B cell (primary cell): Measurements from ENCODE around the gene SCMH1. TPM values are rescaled to one million over a fixed set of nuclear protein-coding genes. Genes with fewer than 3 reads are reported as not detected.

ENCODE experiments used
- ATAC-seq: fragments of 200-7000 bp; cut with Tn5 transposase; one replicate; pipeline ENCODE4 v1.10.0; 2021; ENCODE audit warnings: low read depth, mild to moderate bottlenecking, moderate number of reproducible peaks, moderate library complexity
- CTCF ChIA-PET: fragments of 350-600 bp; sonication (Branson Sonifier 250); formaldehyde crosslinking; loops from one replicate; lab custom pipeline; 2021; ENCODE audit warnings: antibody characterized with exemption, inconsistent platforms; lab: Charles Lee
- POLR2A ChIA-PET: fragments of 350-600 bp; sonication (Branson Sonifier 250); formaldehyde crosslinking; loops from one replicate; lab custom pipeline; 2021; ENCODE audit warnings: antibody characterized with exemption; lab: Charles Lee
- DNase-seq: peaks from one replicate; pipeline ENCODE4 v3.0.0; 2013
- H2AFZ ChIP-seq: 2 replicates; pipeline ENCODE4 v1.6.1; 2012; ENCODE audit warnings: mild to moderate bottlenecking, low read depth, low read length; ENCODE audit not compliant: insufficient read depth, poor library complexity, severe bottlenecking
- H3K27ac ChIP-seq, 2 donors: 1 replicate in 1 of 2; 2 replicates in 1 of 2; pipeline ENCODE4 v1.5.1; 2012 to 2013; ENCODE audit warnings: low read length in 2 of 2, mild to moderate bottlenecking in 2 of 2, moderate library complexity in 1 of 2
- H3K27me3 ChIP-seq, 4 experiments: fragments of 200-600 bp in 1 of 4; sonication (generic) in 1 of 4; replicated peaks in 1 of 4; 1 replicate in 2 of 4; 2 replicates in 2 of 4; pipeline versions ENCODE4 v1.6.1 to v1.7.0; 2013 to 2016; ENCODE audit warnings: low read length in 3 of 4, mild to moderate bottlenecking in 2 of 4, mixed read lengths in 1 of 4, moderate library complexity in 1 of 4; ENCODE audit not compliant: insufficient read depth in 4 of 4, control insufficient read depth in 3 of 4; ENCODE audit errors: control extremely low read depth in 1 of 4
- H3K36me3 ChIP-seq, 2 experiments: replicated peaks in 1 of 2; 1 replicate in 1 of 2; 2 replicates in 1 of 2; pipeline versions ENCODE4 v1.6.1 to v1.7.1; 2013; ENCODE audit warnings: low read length in 1 of 2; ENCODE audit not compliant: insufficient read depth in 2 of 2, control insufficient read depth in 1 of 2; ENCODE audit errors: control extremely low read depth in 1 of 2, extremely low read depth in 1 of 2
- H3K4me1 ChIP-seq, 2 donors: fragments of 200-600 bp in 1 of 2; sonication (generic) in 1 of 2; 1 replicate in 1 of 2; 2 replicates in 1 of 2; pipeline versions ENCODE4 v1.5.1 to v1.6.1; 2013 to 2017; ENCODE audit warnings: low read length in 2 of 2; ENCODE audit not compliant: control insufficient read depth in 2 of 2, insufficient read depth in 2 of 2
- H3K4me2 ChIP-seq: replicated peaks from 2 replicates; pipeline ENCODE3; 2012; ENCODE audit warnings: mild to moderate bottlenecking, low read depth, low read length; ENCODE audit not compliant: poor library complexity, severe bottlenecking
- H3K4me3 ChIP-seq, 5 experiments: fragments of 200-600 bp in 1 of 5; sonication (generic) in 1 of 5; 1 replicate in 3 of 5; 2 replicates in 2 of 5; pipeline versions ENCODE4 v1.5.1 to v1.7.0; 2011 to 2016; ENCODE audit warnings: low read length in 4 of 5, mild to moderate bottlenecking in 4 of 5, low read depth in 2 of 5, control low read depth in 1 of 5, moderate library complexity in 1 of 5; ENCODE audit not compliant: insufficient read depth in 1 of 5; ENCODE audit errors: control extremely low read depth in 1 of 5, extremely low read depth in 1 of 5
- H3K79me2 ChIP-seq: fragments of 200-600 bp; sonication (generic); one replicate; pipeline ENCODE4 v1.6.0; 2016; ENCODE audit warnings: low read length; ENCODE audit not compliant: control insufficient read depth, insufficient read depth
- H3K9ac ChIP-seq: fragments of 200-600 bp; sonication (generic); 2 replicates; pipeline ENCODE4 v1.6.1; 2017; ENCODE audit warnings: mild to moderate bottlenecking, low read length, moderate library complexity
- H3K9me3 ChIP-seq, 3 donors: one replicate each; pipeline versions ENCODE4 v1.6.1 to v1.7.1; 2013; ENCODE audit warnings: low read length in 2 of 3; ENCODE audit not compliant: control insufficient read depth in 2 of 3, insufficient read depth in 1 of 3; ENCODE audit errors: control extremely low read depth in 1 of 3
- H4K20me1 ChIP-seq: 2 replicates; pipeline ENCODE4 v1.6.0; 2012; ENCODE audit warnings: mild to moderate bottlenecking, low read length; ENCODE audit not compliant: insufficient read depth, control insufficient read depth, poor library complexity, severe bottlenecking
- H3K27ac Mint-ChIP-seq: one replicate; pipeline ENCODE4 v1.8.0; 2021; ENCODE audit warnings: mixed read lengths
- H3K27me3 Mint-ChIP-seq: one replicate; pipeline ENCODE4 v1.8.0; 2021; ENCODE audit warnings: mixed read lengths
- H3K4me1 Mint-ChIP-seq: one replicate; pipeline ENCODE4 v1.8.0; 2021; ENCODE audit warnings: mixed read lengths
- H3K4me3 Mint-ChIP-seq: one replicate; pipeline ENCODE4 v1.8.0; 2021; ENCODE audit warnings: mixed read lengths
- H3K9me3 Mint-ChIP-seq: one replicate; pipeline ENCODE4 v1.8.0; 2022; ENCODE audit warnings: mixed read lengths; ENCODE audit not compliant: insufficient read depth
- CTCF ChIP-seq: fragments of 200-600 bp; IDR thresholded peaks from one replicate; pipeline ENCODE4 v1.8.0; 2022; ENCODE audit warnings: antibody characterized with exemption, mild to moderate bottlenecking
- EZH2 ChIP-seq: IDR thresholded peaks from 2 replicates; pipeline ENCODE4 v1.6.1; 2012; ENCODE audit warnings: borderline replicate concordance, low read depth, mild to moderate bottlenecking, moderate library complexity, low read length; ENCODE audit not compliant: insufficient read depth, poor library complexity, severe bottlenecking
- WGBS: methylation state at CpG from one replicate; pipeline ENCODE4 v1.1.5; 2013; ENCODE audit warnings: missing lambda C conversion rate; ENCODE audit not compliant: insufficient coverage; 5-methylcytosine and 5-hydroxymethylcytosine counted together
- intact Hi-C: fragments of 100-400 bp; cut with micrococcal nuclease; formaldehyde crosslinking; loops from one replicate; pipeline ENCODE4 v1.10.0; 2022
- polyA plus RNA-seq: library from polyadenylated mRNA; depleted of rRNA; stranded (reverse); fragments of >200 nt; gene quantifications from 2 replicates; pipeline ENCODE4 v1.2.3, GENCODE V29; 2012
- total RNA-seq, 2 donors: library from RNA; stranded (reverse); fragments of 120-200 nt in 1 of 2; gene quantifications; 1 replicate in 1 of 2; 2 replicates in 1 of 2; pipeline versions ENCODE4 v1.2.3 to v1.2.4, GENCODE V29; 2013 to 2022

The SCMH1 gene
- total and polyA plus RNA-seq, 2 donors (not counting 1 experiment from before 2014, with no cell fraction given) = 29.4 to 33.3 TPM

GRCh38 chr1:41261926-41262618, 20.0 kb upstream of the SCMH1 start:
- Mint-ChIP-seq H3K27me3 (no peaks in the 10 kb centered on the region), H3K9me3 (no peaks in the 10 kb centered on the region), H3K4me1 (no peaks in the 10 kb centered on the region), H3K4me3 (no peak overlapping the region), H3K27ac (no peak overlapping the region)
- no peaks in the 10 kb centered on the region for H3K4me1 ChIP-seq
- intact Hi-C loops = no loop called here
- WGBS = no CpG with 5 or more reads among the region's 3 CpGs
- no peak overlapping the region for H3K27ac ChIP-seq
- peaks cover 0 to 4% (median 0%) of the 10 kb centered on the region in 3 donors for H3K9me3 ChIP-seq
- no peaks in the 10 kb centered on the region for H3K27me3 ChIP-seq
- no peaks in the 10 kb centered on the region for H3K36me3 ChIP-seq
- H2AFZ ChIP-seq = no peak overlapping the region
- no peaks in the 10 kb centered on the region for H4K20me1 ChIP-seq
- TF ChIP-seq CTCF (no peak), EZH2 (no peak)
- DNase-seq = no peak
- POLR2A ChIA-PET = no interaction called here
- no peak overlapping the region for H3K4me2 ChIP-seq
- CTCF ChIA-PET = no interaction called here
- ATAC-seq = no peak
- H3K79me2 ChIP-seq = no peaks in the 10 kb centered on the region
- no peak overlapping the region for H3K9ac ChIP-seq
- no peak overlapping the region for H3K4me3 ChIP-seq

DNA sequence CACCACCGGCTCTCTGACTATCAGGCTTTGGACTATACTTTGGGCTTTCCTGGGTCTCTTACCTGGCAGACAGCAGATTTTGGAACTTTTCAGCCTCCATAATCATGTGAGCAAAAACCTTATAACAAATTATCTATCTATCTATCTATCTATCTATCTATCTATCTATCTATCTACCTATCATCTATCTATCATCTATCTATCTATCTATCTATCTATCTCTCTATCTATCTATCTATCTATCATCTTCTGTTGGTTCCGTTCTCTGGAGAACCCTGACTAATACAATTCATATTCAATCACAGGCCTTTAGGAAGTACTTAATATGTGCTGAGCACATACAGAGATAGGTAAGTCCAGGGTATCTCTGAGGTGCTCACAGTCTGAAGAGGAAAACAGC, 18.7 kb upstream of the SCMH1 start:
- no peak for TF ChIP-seq EZH2
- TF ChIP-seq CTCF = no peak
- Histone ChIP-seq H3K79me2 (no peaks in the 10 kb centered on the region), H3K27me3 (no peaks in the 10 kb centered on the region), H2AFZ (no peak overlapping the region), H3K4me1 (no peaks in the 10 kb centered on the region), H3K36me3 (no peaks in the 10 kb centered on the region), H3K27ac (no peak overlapping the region), H3K9me3 (peaks cover 0 to 4% (median 0%) of the 10 kb centered on the region in 3 donors), H3K4me2 (no peak overlapping the region), H3K4me3 (no peak overlapping the region), H3K9ac (no peak overlapping the region), H4K20me1 (no peaks in the 10 kb centered on the region)
- WGBS = 100% methylated on average over 1 of the region's 2 CpGs
- POLR2A ChIA-PET = no interaction called here
- DNase-seq (no peak), ATAC-seq (no peak)
- intact Hi-C loops = no loop called here
- Mint-ChIP-seq H3K27me3 (peaks cover 11% of the 10 kb centered on the region), H3K9me3 (peaks cover 4% of the 10 kb centered on the region), H3K4me3 (no peak overlapping the region), H3K4me1 (no peaks in the 10 kb centered on the region), H3K27ac (no peak overlapping the region)
- CTCF ChIA-PET = interaction anchor here (1.3 kb wide), 1 partner anchor 20 kb away, joined by 3 read pairs; no protein-coding TSS in a partner anchor
